ENCODE results near the gene IGF1R.
A peak's percentile ranks its signal among the peaks of the same experiment; 100 is the strongest.

The IGF1R gene

DNA sequence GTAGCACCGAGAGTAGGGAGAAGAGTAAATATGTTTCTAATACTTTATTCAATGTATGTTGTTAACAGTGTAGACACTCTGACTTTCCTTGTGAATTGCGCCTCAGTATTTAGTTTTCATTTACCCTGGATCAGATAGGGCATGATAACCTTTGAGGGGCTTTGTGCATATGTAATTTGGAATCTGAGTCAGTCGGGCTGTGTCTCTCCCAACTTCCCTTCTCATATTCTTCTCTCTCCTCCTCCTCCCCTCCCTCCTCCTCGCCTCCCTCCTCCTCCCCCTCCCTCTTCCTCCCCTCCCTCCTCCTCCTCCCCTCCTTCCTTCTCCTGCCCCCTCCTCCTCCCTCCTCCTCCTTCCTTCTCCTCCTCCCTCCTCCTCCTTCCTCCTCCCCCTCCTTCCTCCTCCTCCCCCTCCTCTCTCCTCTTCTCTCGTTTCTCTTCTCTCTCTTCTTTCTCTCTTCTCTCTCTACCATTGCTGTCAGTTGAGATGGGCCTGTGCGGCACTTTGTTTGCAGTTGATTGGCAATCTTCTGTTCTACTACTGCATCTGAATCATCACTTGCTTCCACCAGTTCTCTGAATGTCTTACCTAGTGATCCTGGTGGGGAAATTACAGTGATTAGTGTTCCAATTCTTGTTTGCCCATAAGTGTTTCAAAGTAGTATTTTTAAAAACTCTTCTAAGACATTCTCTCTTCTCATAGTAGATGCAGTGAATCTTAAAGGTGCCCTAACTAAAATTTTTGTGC lies 197.0 kb downstream of the IGF1R start:
- no peak overlapping the region for H3K27ac ChIP-seq
- TF ChIP-seq, protein P1, sequence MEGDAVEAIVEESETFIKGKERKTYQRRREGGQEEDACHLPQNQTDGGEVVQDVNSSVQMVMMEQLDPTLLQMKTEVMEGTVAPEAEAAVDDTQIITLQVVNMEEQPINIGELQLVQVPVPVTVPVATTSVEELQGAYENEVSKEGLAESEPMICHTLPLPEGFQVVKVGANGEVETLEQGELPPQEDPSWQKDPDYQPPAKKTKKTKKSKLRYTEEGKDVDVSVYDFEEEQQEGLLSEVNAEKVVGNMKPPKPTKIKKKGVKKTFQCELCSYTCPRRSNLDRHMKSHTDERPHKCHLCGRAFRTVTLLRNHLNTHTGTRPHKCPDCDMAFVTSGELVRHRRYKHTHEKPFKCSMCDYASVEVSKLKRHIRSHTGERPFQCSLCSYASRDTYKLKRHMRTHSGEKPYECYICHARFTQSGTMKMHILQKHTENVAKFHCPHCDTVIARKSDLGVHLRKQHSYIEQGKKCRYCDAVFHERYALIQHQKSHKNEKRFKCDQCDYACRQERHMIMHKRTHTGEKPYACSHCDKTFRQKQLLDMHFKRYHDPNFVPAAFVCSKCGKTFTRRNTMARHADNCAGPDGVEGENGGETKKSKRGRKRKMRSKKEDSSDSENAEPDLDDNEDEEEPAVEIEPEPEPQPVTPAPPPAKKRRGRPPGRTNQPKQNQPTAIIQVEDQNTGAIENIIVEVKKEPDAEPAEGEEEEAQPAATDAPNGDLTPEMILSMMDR (conservative IDR thresholded peaks at IDR 0.05): no peak

DNA sequence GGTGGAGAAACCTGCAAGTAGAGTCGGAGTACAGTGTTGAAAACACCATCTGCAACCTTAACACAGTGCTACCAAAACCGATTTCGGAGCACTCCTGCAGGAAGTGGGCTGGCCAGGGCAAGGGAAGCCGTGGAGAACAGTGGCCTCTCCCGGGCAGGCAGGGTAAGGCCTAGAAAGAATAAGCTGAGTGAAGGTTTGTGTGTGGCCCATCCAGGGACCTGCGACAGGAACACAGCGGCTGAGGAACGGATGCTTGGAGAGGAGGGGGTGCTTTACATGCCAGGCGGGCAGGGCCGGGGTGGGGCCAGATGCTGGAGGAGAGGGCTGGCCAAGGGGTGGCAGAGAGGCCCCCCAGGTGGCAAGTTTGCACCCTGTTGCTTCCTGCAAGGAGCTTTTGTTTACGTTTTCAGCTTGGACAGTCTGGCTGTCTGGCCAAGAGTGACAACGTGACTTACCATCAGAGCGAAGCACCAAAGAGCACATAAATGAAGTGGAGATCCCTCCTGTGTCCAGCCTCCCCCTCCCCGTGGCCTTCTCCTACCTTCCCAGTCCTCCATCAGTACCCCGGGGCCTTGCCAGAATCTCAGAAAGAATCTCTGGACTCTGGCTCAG lies 202.7 kb downstream of the IGF1R start:
- TF ChIP-seq ZFX (IDR thresholded peaks at IDR 0.05): no peak
- TF ChIP-seq, protein P1 (conservative IDR thresholded peaks at IDR 0.05): peak; percentile 85
- peak overlapping the region; percentile 61; the same call in 1 of the 2 replicates for H3K27ac ChIP-seq

DNA sequence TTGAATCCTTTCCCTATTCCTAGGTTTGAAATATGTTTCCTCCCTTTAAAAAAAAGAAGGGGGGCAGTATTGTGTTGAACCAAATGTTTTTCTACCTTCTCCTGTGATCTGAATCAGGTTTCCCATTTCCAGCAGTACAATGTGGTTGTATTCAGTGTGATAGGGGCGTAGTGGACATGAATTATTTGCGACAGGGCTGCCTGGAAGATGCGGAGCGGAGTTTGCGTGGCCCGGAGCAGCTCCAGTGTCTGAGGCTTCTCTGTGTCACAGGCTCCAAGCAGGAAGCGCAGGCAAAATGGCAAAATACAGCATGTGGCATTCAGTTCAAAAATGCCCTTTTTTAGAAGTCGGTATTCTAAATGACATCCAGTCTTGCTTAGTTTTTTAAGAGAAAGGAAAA lies 204.8 kb downstream of the IGF1R start:
- no peak for TF ChIP-seq ZFX (IDR thresholded peaks at IDR 0.05)
- TF ChIP-seq, protein P1 (conservative IDR thresholded peaks at IDR 0.05): no peak
- peak overlapping the region; percentile 61 for H3K27ac ChIP-seq

DNA sequence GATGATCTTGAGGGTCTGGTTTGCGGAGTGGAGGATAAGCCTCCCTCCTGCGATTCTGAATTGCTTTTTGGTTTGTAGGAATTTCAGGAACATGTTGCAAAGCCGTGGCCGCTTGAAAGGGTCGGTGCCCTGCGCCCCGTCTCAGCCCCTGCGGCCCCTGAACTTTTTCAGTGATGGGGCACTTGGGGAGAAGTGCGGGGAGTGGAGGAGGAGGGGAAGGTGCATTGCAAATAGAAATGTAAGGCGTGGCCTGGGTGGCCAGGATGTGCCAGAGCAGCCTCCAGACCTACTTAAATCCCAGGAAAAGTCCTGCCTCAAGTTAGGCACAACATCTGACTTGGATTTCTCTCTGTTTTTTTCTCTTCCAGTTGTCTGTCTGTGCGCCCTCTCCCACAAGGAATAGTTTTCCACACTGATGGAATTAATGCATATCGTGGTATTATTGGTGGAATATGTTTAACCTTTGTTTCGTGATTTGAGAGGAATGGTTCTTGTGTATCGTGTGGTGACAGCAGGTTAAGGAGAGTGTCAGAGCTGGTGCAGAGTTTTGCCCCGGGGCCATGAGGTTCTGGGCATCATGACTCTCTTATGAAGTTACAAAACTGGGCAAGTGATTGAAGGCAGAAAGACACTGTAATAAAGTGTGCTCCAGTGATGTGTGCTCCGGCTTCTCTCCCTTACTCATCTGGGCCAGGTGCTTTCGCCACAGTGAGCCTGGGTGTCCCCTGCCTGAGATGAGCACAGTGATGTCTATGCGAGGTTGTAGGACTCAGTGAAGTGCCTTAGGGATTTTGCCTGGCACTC lies 205.5 kb downstream of the IGF1R start:
- H3K27ac ChIP-seq: peak overlapping the region; percentile 61
- TF ChIP-seq, protein P1 (conservative IDR thresholded peaks at IDR 0.05): no peak
- no peak for TF ChIP-seq ZFX (IDR thresholded peaks at IDR 0.05)

DNA sequence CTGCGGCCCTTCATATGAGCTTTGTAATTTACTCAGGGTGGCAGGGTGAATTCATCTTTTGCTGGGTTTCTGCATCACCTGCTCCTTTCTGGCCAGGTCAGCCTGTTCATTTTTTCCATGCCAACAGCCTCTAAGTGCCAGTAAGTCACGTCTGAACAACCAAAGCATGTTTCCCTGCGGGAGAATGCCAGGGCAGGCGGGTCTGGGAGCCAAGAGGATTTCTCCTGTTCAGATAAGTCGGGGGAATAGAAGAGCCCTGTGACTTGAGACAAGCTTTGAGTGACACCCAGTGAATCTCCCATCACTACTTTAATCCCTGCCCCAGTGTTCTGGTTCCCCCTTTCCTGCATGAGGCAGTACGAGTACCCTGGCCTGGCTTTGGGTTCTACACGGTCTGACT lies 206.2 kb downstream of the IGF1R start:
- H3K27ac ChIP-seq: peak overlapping the region; percentile 61

DNA sequence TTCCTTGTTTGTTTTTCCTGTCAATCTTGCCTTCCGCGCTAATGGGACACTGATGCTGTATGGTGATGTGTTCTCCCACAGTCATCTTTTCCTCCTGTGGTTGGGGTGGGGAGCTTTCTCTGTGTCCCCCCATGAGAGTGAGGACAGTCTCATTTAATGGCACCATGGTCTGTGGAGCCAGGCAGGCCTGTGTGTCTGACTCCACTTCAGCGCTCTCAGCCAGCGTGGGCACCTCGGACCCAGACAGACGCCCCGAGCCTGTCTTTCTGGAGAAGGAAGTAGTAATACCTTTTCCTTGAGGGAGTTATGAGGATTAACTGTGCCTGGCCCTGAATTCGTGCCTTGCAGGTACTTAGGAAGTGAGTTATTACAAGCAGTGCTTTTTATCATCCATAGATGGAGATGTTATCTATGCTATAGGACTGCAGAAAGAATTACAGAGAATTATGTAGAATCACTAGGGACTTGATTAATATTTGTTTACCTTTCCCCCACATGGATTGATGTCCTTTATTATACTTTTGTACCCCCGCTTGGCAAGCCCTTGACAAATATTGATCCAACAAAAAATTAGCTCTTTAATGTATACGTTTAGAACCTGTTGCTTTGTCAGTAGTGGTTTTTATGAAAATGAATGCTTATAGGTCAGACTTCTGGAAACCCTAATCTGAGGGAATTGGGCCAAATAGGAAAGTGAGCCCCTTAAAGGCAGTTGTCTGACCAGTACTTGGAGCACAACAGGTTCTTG lies 206.9 kb downstream of the IGF1R start:
- H3K27ac ChIP-seq: no peak overlapping the region; the same call in 1 of the 2 replicates
- TF ChIP-seq, protein P1 (conservative IDR thresholded peaks at IDR 0.05): no peak
- no peak for TF ChIP-seq ZFX (IDR thresholded peaks at IDR 0.05)

More for the DNA sequence above, 206.2 kb downstream of the IGF1R start:
- no peak for TF ChIP-seq ZFX (IDR thresholded peaks at IDR 0.05)
- TF ChIP-seq, protein P1 (conservative IDR thresholded peaks at IDR 0.05): no peak
